NCI-H2196 (cell line): Measurements from ENCODE around the gene CIAO3.

Source experiments
- DNase-seq: peaks from one replicate; lab custom pipeline; 2025; ENCODE audit not compliant: unreplicated experiment; lab: John Stamatoyannopoulos, UW

Gene CIAO3

GRCh38 chr16:679814-680624 is 60.8 kb downstream of the CIAO3 start, which contains the start of gene STUB1:
STUB1 (plus strand) TSS chr16:680410; CDS start chr16:680526, 116 bp downstream.
- peak; percentile 86 for DNase-seq
